NCI-H146 treated with DMSO at 0.1 percent for 48 hours (cell line): ENCODE results near the gene FERMT2.
"Not testable (repeated sequence)": the region's sequence is repeated elsewhere in the genome, so short reads cannot be mapped to it uniquely, and the experiment has no call there.

ENCODE experiments used
- DNase-seq: peaks from one replicate; lab custom pipeline; 2025; ENCODE audit not compliant: unreplicated experiment; lab: John Stamatoyannopoulos, UW

The FERMT2 gene

DNA sequence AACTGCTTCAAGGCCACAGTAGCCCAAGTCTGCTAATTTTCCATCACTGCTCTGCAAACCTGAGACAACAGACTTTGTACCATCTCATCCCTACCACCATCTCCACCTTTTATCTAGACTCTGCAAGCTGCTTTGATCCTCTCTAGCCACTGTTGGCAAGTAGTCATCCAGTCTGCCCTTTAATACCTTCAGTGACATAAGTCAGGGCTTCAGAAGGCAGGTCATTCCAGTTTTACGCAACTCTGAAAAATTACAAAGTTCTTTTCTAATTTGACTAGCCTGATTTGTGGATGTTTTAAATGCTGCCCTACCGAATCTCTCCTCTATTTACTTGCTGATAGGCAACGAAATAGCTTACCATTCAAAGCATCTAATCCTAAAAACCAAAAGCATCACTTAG, 2.8 kb downstream of the FERMT2 start:
- no peak for DNase-seq

DNA sequence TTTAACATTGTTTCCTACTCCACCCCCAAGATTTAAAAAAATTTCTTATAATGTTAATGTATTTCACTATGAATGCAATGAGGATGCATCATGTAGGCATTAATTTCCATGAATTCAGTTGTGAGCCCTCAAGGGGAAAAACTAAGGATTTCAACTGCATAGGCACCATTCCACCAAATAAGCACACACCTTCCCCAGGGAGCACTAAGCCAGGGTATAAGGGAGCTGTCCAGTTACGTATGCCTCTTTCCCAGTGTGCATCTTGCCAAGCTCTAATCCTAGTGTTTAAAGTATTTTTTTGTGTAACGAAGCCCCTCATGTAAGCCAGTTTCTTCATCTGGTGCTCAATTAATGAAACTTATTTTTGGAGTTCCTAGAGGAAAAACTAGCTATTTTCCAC, 6.6 kb downstream of the FERMT2 start:
- no peak for DNase-seq

DNA sequence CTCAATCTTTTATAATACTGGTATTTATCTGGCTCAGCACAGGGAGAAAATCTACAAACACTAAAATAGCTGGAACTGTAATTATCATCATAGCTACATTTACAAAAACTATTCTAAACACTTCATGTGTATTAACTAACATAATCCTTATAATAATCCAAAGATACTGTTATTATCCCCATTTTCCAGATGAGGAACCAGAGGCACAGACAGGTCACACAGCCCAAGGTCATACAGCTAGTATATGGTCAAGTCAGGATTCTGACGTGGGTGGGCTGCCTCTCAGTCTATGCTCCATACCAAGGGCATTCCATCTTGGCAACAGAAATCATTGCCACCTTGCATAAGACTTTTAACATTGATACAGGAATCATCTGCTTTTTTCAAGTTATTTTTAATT, 11.4 kb downstream of the FERMT2 start:
- DNase-seq, result no peak

DNA sequence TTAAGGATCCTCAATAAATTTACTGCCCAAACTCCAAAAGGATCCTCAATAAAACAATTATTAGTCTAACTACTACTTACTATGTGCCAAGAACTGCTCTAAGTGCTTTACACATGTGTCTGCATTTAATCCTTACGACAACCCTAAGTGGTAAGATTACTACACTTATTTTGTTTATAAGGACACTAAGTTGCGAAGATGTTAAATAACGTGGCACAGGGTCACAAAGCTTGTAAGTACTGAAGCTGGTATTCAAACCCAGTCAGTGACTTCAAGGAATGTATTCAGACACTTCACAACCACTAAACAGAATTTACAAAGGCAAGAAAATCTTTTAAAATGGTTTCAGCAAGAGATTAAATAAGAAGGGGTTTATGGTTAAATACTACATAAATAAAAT, 13.0 kb downstream of the FERMT2 start:
- no peak for DNase-seq

DNA sequence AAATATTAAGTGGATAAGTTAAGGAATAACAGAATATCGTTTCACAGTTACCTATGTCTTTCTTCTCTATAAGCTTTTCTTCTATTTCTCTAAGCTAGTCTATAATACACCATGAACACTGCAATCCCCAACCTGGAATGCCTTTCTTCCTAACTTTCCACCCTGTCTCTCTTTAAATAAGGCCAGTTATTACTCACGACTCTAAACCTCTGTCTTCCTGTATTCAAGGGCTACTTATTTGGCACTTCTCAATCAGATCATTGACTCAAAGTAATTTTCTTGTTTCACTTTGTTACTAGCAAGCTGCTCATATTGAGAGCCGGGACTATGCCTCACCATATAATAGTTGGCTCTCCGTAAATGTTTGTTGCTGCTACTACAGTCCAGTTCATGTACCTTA, 13.5 kb downstream of the FERMT2 start:
- DNase-seq, result no peak

DNA sequence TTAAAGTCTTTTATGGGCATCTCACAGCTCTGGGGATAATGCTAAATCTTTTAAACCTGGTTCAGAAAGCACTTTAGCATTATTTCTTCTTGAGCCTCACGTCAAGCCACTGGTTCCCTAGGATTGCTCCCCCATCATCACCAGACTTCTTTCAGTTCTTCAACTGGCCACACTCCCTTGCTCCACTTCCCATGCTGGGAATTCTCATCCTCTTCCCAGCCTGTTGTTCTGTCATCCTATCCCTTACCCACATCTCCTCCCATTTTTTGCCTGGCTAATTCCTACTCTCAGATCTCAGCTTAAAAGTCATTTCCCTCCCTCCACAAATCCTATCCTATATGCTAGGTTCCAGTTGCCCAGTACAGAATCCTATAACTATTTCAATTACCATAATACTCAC, 14.4 kb downstream of the FERMT2 start:
- DNase-seq, result no peak

DNA sequence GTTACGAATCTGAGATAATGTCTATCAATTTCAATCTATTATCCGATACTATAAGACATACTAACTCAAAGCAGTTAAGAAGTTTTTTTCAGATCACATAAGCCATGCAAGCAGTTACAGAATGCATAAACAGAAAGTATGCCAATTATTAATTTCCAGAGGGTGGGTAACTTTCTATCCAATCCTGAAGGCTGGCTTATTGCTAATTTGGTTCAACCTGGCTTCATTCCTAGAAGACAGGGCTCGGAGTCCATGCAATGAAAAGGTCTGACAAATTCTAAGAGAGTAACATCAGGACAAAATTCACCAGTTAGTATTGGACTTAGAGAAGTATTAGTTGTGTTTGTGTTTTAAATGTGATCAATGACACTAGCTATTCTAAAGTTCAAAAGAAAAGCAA, 15.0 kb downstream of the FERMT2 start:
- no peak for DNase-seq

DNA sequence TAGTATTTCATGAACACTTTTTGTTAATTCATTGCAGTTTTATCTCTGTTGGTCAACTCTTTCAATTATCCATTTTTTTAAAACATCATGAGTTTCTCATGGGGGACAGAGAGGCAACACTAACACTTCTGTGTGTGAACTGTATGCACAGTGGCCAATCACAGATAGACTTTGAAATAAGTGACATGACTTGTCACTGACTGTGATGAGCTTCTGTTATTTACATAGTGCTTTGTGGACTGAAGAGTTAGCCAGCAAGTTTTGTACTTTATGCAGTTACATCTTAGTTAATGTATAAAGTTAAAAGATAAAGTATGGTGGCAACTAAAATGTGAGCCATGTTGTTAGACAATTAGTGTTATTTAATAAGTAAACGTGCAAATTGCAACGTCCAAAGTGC, 16.1 kb downstream of the FERMT2 start:
- no peak for DNase-seq

DNA sequence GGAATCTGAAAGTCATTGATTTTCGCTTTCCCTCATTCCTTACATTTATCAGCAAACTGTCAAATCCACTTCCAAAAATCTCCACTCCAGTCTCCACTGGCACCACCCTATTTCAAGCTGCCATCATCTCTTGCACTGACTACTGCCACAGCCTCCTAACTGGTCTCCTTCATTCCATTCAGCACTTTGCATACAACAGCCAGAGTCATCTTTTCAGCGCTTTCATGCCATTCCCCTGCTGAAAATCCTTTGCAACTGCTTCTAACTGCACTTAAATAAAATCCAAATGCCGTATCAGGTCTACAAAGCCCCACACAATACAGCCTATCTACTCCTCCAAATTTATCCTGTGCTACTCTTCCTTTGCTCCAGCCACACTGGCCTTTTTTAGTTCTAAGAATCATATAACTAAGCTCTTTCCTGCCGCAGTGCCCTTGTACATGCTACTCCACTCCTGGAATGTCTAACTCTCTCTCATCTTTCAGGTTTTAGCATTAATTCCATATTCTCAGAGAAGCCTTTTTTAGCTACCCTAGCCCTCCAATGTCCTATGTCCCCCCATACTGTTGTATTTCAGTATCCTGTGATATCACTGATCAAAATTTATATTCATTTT, 21.6 kb downstream of the FERMT2 start:
- no peak for DNase-seq

DNA sequence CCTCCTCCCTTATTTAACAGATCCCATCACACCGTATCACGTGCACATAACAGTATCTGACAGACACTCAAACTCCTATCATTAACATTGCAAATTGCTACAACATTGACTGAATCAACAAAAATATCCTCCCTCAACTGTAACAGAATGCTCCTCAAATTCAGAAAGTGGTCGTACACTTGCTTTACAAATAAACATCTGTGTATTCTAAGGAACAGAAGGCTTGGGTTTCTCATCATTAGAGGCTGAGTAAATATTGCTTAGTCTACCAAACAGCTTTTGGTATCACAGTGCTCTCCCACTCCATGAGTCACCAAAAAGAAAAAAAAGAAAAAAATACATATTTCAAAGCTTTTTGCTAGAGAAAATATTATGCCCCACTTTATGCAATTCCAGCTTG, 23.9 kb downstream of the FERMT2 start:
- no peak for DNase-seq

DNA sequence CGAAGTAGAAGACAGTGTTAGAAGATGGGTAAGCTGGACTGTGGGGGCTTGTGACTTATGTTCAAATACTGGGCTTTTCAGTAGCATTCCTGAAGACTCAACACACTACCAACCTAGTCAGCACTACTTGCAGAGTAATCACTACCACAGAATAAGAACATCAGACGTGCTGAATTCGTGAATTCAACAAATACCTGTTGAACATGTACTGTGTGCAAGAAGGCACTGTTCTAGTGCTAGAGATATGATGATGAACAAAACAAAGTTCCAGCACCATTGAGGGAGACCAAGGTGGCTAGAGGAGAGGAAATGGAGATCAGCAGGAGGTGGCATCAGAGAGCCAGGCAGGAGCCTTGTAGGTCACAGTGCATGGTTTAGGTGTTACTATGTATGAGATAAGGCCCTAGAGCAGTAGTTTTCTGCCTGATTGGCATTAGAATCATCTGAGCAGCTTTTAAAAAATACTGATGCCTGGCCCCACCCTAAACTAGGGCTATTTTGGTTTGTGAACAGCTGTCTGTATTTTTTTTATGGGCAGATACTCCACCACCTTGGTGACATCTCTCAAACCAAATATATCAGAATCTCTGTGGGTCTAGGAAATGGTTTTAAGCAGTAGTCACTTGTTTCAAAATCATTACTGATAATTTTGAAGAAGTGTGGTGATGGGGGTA, 26.8 kb downstream of the FERMT2 start:
- no peak for DNase-seq

DNA sequence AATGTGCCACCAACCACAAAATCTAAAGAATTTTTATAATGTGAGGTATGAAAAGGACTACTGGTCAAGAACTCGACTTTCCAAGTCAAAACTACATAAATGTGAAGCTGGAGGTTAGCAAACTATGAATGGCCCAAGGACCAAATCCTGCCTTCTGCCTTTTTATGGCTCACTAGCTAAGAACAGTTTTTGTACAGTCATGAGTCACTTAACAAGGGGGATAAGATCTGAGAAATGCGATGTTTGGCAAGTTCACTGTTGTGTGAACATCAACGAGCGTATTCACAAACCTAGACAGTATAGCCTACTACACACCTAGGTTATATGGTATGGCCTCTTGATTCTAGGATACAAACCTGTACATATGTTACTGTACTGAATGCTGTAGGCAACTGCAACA, 28.2 kb downstream of the FERMT2 start:
- DNase-seq, result no peak

DNA sequence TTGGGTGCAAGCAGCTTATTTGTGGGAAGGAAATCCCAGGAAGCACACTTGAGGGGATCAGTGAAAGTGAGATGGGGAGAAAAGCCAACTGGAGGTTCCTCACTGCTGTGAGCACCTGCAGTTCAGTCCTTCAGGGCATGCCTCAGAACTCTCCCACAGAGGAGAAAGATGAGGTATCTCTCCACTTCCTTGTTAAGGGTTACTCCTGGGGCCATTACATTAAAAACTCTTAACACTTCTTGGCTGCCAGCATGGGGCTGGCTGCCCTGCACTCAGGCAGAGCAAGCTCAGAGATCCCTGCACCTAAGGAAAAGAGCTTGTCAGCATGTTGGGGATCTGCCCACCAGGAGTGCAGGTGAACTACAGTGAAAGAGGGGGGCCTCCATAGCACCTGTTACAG, 28.8 kb downstream of the FERMT2 start:
- no peak for DNase-seq

DNA sequence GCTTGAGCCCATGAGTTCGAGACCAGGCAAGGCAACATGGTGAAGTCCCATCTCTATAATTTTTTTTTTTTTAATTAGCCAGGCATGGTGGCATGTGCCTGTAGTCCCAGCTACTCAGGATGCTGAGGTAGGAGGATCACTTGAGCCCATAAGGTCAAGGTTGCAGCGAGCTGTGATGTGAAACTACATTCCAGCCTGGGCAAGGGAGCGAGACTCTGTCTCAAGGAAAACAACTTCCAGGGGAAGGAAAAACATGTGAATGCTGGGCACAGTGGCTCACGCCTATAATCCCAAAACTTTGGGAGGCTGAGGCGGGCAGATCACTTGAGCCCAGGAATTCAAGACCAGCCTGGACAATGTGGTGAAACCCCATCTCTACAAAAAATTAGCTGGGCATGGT, 30.4 kb downstream of the FERMT2 start:
- not testable (repeated sequence) for DNase-seq

DNA sequence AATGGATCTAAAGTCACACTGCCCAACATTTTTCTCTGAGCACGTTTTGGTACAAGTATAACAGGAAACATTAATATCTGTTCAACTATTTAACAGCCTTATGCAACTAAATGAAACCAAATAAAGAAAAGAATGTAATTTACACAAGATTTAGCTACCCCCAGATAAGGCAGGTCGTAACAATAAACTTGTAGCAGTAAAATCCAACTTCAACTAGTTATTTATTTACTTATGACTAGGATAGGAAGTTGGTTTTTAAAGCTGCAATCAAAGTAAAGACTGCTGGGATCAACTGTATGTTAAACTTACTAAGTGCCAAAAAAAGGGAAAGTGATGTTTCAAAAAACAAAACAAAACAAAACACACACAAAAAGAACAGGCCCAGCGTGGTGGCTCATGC, 30.9 kb downstream of the FERMT2 start:
- DNase-seq, result no peak

DNA sequence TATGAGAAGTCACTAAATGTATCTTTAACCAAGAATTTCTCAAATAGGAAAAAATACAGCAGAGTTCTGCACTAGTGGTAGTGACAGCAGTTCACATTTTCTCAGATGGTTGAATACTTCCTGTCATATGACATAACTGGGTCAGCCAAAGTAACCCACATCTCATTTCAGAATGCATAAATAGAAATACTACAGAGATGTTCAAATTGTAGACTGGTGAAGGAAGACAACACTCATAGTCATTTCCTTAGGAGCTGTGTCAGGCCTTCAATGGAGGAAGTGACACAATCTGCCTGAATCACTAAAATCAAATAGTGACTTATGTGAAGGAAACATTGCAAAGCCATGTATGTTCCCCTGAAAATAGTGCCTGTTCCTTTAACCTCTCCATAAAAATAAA, 32.4 kb downstream of the FERMT2 start:
- DNase-seq, result no peak

DNA sequence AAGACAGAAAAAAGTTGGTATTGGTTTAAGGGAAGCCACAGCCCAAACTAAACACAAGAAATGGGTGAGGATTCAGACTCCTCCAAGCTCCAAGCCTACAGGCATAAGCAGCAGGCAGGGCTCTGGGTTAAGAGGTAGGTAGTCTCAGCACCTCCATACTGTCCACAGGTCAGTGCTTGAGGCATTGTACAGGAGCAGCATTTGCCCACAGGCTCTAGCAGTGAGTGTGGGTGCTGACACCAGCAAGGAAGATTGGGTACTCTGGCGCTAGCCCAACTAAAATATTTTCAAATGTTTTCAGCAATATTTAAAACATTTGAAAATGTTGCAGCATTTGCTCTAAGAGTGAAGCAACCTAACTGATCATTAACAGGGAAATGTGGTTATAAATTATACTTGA, 33.1 kb downstream of the FERMT2 start:
- no peak for DNase-seq

DNA sequence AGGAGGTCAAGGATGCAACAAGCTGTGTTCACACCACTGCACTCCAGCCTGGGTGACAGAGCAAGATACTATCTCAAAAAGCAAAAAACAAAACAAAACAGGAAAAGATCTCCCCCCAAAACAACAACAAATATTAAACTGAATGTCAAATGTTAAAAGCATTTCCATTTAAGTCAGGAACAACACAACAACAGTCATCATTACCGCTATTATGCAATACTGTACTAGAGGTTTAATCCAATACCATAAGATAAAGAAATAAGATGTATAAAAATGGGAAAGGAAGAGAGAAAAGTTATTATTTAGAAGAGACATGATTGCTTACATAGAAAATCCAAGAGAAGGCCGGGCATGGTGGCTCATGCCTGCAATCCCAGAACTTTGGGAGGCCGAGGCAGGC, 36.6 kb downstream of the FERMT2 start:
- DNase-seq, result no peak

DNA sequence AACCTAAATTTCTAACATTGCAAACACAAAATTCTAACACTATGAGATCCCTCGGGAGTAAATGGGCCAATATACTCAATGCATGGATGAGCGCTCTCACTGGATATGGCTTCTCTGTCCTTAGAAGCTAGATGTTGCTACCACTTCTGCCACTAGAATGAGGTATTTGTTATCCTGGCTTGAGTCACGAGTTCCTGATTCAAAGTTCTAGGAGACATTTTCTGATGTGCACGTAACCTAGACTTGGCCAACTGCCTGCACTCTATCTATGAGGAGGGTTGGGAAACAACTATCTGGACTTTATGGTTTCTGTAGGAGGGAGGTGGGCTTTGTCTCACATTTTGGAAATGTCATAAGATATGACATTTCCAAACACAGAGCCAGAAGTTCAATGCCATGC, 37.6 kb downstream of the FERMT2 start:
- no peak for DNase-seq

DNA sequence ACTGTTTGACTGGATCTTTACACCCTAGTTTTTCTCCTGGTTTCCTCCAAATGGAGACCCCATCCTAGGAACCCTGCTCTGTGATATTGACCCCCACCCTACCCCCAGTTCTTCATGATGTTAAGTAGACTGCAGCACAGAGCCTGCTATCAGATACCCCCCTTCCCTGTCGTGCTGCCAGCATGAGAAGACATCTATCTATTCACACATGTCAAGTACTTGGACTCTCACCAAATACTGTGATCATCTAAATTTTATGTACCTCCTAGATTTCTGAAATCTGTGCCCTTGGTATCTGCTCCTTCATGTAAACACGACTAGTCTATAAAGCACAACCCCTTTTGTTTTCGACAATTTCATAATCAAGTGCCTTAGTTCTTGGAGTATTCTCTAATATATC, 38.9 kb downstream of the FERMT2 start:
- DNase-seq, result no peak

DNA sequence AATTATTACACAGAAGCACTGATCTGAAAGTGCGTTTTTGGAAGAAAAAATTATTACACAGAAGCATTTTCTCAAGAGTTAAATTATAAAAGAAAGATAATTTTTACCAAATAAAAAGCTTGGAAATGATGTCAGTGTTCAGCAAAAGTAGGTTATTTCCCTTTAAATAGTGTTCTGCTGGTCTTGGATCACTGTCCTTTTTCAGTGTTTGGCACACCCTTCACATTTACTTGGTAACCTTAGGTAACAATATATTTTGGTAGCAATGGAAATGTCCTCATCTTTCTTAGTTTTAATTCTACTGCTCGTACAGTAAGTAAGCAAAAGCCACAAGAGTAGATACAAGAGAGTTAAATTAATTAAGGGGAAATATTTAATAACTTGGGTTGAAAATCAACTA, 40.3 kb downstream of the FERMT2 start:
- DNase-seq, result no peak

DNA sequence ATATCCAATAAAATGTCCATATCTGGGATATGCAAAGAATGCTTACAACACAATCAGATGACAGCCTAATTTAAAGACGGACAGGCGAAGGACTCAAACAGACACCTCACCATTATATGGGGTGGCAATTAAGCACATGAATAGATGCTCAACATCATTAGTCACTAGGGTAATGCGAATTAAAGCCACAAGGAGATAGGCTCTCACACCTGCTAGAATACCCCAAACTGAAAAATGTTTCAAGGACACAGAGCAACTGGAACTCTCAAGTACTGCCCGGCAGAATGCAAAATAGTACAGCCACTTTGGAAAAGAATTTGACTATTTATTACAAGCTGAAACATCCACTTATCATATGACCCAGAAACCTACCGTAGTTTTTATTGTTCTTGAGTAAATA, 42.9 kb downstream of the FERMT2 start:
- DNase-seq, result no peak

DNA sequence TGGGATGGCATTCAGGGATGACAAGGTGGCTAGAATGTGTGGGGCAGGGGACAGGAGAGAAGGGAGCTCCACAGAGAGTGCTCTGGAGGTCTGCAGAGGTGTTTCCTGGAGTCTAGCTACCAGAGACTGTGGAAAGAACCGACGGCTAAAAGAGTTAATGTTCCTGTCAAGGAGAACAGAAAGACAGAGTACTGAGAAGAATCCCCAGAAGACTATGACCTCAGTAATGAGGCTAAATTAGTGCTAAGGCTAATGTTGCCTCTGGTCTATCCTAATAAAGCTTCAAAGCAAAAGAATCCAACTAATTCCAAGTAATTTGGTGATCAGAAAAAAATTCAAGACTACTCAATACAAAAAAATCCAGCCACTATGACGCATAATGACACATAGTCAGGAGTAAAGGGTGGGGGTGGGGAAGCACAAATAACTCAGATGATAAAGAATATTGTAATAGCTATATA, 44.7 kb downstream of the FERMT2 start:
- DNase-seq, result no peak
